CD4-positive, alpha-beta memory T cell (primary cell): ENCODE data around the gene RAG2. TPM values are rescaled to one million over a fixed set of nuclear protein-coding genes. Genes with fewer than 3 reads are reported as not detected.

Source experiments
- CTCF ChIA-PET: fragments of 350-600 bp; sonication (Branson Sonifier 250); formaldehyde crosslinking; loops from one replicate; lab custom pipeline; 2021; ENCODE audit warnings: inconsistent platforms; ENCODE audit not compliant: partially characterized antibody; lab: Charles Lee
- POLR2A ChIA-PET: fragments of 350-600 bp; sonication (Branson Sonifier 250); formaldehyde crosslinking; loops from one replicate; lab custom pipeline; 2021; ENCODE audit not compliant: partially characterized antibody; lab: Charles Lee
- DNase-seq, 5 donors: peaks; one replicate each; pipeline versions ENCODE4 v3.0.0 to v3.0.0-alpha.2; 2020 to 2022; ENCODE audit warnings: mixed read lengths in 1 of 5
- H3K27ac ChIP-seq: one replicate; pipeline ENCODE4 v1.7.0; 2013; ENCODE audit warnings: low read depth, low read length
- H3K27me3 ChIP-seq: 2 replicates; pipeline ENCODE4 v1.7.0; 2013; ENCODE audit warnings: mild to moderate bottlenecking, low read length, moderate library complexity; ENCODE audit not compliant: insufficient read depth
- H3K36me3 ChIP-seq: 2 replicates; pipeline ENCODE4 v1.7.0; 2013; ENCODE audit warnings: mild to moderate bottlenecking, low read length, moderate library complexity; ENCODE audit not compliant: insufficient read depth
- H3K4me1 ChIP-seq: 2 replicates; pipeline ENCODE4 v1.7.0; 2013; ENCODE audit warnings: mild to moderate bottlenecking, low read length, moderate library complexity; ENCODE audit not compliant: insufficient read depth
- H3K4me3 ChIP-seq, 2 donors: one replicate each; pipeline ENCODE4 v1.7.0; 2013; ENCODE audit warnings: low read length in 2 of 2, mild to moderate bottlenecking in 1 of 2
- H3K9me3 ChIP-seq, 2 donors: one replicate each; pipeline ENCODE4 v1.7.0; 2013; ENCODE audit warnings: low read length in 2 of 2, control low read depth in 1 of 2; ENCODE audit not compliant: control insufficient read depth in 1 of 2
- H3K27ac Mint-ChIP-seq, 7 donors: one replicate each; pipeline ENCODE4 v1.8.0; 2020 to 2021; ENCODE audit warnings: mixed read lengths in 7 of 7, mild to moderate bottlenecking in 6 of 7, inconsistent platforms in 3 of 7, moderate library complexity in 3 of 7
- H3K27me3 Mint-ChIP-seq, 2 donors: one replicate each; pipeline ENCODE4 v1.8.0; 2020 to 2021; ENCODE audit warnings: mixed read lengths in 2 of 2
- H3K36me3 Mint-ChIP-seq, 2 donors: one replicate each; pipeline ENCODE4 v1.8.0; 2020 to 2021; ENCODE audit warnings: mixed read lengths in 2 of 2, inconsistent platforms in 1 of 2, mild to moderate bottlenecking in 1 of 2
- H3K4me1 Mint-ChIP-seq, 4 donors: one replicate each; pipeline ENCODE4 v1.8.0; 2020 to 2021; ENCODE audit warnings: mixed read lengths in 4 of 4, mild to moderate bottlenecking in 1 of 4
- H3K4me3 Mint-ChIP-seq, 8 donors: one replicate each; pipeline ENCODE4 v1.8.0; 2020 to 2021; ENCODE audit warnings: mixed read lengths in 8 of 8, mild to moderate bottlenecking in 7 of 8, moderate library complexity in 6 of 8, inconsistent platforms in 3 of 8
- H3K9me3 Mint-ChIP-seq, 8 donors: one replicate each; pipeline ENCODE4 v1.8.0; 2020 to 2021; ENCODE audit warnings: mixed read lengths in 8 of 8, mild to moderate bottlenecking in 5 of 8, inconsistent platforms in 3 of 8, moderate library complexity in 1 of 8
- intact Hi-C: fragments of 100-400 bp; cut with micrococcal nuclease; formaldehyde crosslinking; loops from one replicate; pipeline ENCODE4 v1.15.1; 2023
- polyA plus RNA-seq, 2 donors: library from polyadenylated mRNA; unstranded; fragments of 300-500 nt; fragmentation: Illumina TruSeq; gene quantifications; one replicate each; pipeline ENCODE4 v1.2.3, GENCODE V29; 2021
- total RNA-seq, 2 experiments: library from RNA; stranded (reverse); gene quantifications; one replicate each; pipeline ENCODE4 v1.2.3, GENCODE V29; 2021

The RAG2 gene
- total and polyA plus RNA-seq, 4 experiments from 2014 or later = not detected

DNA sequence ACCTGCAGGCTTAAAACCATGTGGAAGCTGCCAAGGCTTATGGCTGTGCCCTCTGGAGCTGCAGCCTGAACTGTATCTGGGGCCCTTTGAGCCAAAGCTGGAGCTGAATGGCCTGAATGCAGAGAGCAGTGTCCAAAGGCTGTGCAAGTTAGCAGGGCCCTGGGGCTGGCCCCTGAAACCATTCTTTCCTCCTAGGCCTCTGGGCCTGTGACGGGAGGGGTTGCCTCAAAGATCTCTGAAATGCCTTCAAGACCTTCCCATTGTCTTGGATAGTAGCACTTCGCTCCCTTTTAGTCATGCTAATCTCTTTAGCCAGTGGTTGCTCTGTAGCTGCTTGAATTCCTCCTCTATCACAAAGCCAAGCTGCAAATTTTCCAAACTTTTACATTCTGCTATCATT, 16.5 kb downstream of the RAG2 start:
- Histone ChIP-seq H3K27ac (no peak overlapping the region), H3K36me3 (no peaks in the 10 kb centered on the region), H3K4me1 (no peaks in the 10 kb centered on the region), H3K27me3 (no peaks in the 10 kb centered on the region), H3K4me3 (no peak overlapping the region), H3K9me3 (no peaks in the 10 kb centered on the region)
- Mint-ChIP-seq H3K4me3 (no peak overlapping the region), H3K36me3 (peaks cover 0 to 3% of the 10 kb centered on the region in 2 donors), H3K4me1 (no peaks in the 10 kb centered on the region), H3K27me3 (peaks cover 2 to 7% of the 10 kb centered on the region in 2 donors), H3K9me3 (peaks cover 0 to 11% (median 4%) of the 10 kb centered on the region in 8 donors), H3K27ac (no peak overlapping the region)
- POLR2A ChIA-PET = no interaction called here
- intact Hi-C loops = no loop called here
- DNase-seq = no peak
- CTCF ChIA-PET = no interaction called here

DNA sequence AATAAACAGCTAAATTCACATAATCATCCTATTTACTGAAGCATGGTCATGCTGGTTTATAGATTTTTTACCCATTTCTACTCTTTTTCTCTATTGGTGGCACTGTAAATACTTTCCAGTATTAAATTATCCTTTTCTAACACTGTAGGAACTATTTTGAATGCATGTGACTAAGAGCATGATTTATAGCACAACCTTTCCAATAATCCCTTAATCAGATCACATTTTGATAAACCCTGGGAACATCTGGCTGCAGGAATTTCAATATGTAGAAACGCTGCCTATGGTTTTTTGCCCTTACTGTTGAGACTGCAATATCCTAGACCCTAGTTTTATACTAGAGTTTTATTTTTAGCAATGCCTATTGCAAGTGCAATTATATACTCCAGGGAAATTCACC, 19.6 kb downstream of the RAG2 start:
- no peaks in the 10 kb centered on the region for H3K27me3 ChIP-seq
- H3K4me3 ChIP-seq = no peak overlapping the region
- intact Hi-C loops = no loop called here
- CTCF ChIA-PET = no interaction called here
- H3K36me3 ChIP-seq = no peaks in the 10 kb centered on the region
- Mint-ChIP-seq H3K9me3 (peaks cover 0 to 11% (median 4%) of the 10 kb centered on the region in 8 donors), H3K36me3 (peaks cover 0 to 10% of the 10 kb centered on the region in 2 donors), H3K27ac (no peak overlapping the region), H3K27me3 (peaks cover 7 to 9% of the 10 kb centered on the region in 2 donors), H3K4me3 (no peak overlapping the region), H3K4me1 (no peaks in the 10 kb centered on the region)
- no peaks in the 10 kb centered on the region for H3K4me1 ChIP-seq
- no peak overlapping the region for H3K27ac ChIP-seq
- POLR2A ChIA-PET = no interaction called here
- no peaks in the 10 kb centered on the region for H3K9me3 ChIP-seq
- no peak for DNase-seq

DNA sequence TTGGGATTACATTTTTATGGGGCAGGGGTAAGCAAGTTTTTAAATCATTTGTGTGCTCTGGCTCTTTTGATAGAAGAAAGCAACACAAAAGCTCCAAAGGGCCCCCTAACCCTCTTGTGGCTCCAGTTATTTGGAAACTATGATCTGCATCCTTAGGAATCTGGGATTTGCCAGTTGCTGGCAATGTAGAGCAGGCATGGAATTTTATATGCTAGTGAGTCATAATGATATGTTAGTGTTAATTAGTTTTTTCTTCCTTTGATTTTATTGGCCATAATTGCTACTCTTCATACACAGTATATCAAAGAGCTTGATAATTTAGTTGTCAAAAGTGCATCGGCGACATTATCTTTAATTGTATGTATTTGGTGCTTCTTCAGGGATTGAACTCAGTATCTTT, 20.2 kb downstream of the RAG2 start:
- Mint-ChIP-seq H3K36me3 (peaks cover 0 to 10% of the 10 kb centered on the region in 2 donors), H3K4me3 (no peak overlapping the region), H3K27ac (no peak overlapping the region), H3K9me3 (peaks cover 0 to 11% (median 4%) of the 10 kb centered on the region in 8 donors), H3K27me3 (peaks cover 7 to 9% of the 10 kb centered on the region in 2 donors), H3K4me1 (no peaks in the 10 kb centered on the region)
- POLR2A ChIA-PET = no interaction called here
- Histone ChIP-seq H3K36me3 (no peaks in the 10 kb centered on the region), H3K9me3 (no peaks in the 10 kb centered on the region), H3K27me3 (no peaks in the 10 kb centered on the region), H3K4me3 (no peak overlapping the region), H3K4me1 (no peaks in the 10 kb centered on the region), H3K27ac (no peak overlapping the region)
- DNase-seq = no peak
- CTCF ChIA-PET = interaction anchor here (3.2 kb wide), 1 partner anchor 14 kb away, joined by 19 read pairs; no protein-coding TSS in a partner anchor
- intact Hi-C loops = no loop called here

DNA sequence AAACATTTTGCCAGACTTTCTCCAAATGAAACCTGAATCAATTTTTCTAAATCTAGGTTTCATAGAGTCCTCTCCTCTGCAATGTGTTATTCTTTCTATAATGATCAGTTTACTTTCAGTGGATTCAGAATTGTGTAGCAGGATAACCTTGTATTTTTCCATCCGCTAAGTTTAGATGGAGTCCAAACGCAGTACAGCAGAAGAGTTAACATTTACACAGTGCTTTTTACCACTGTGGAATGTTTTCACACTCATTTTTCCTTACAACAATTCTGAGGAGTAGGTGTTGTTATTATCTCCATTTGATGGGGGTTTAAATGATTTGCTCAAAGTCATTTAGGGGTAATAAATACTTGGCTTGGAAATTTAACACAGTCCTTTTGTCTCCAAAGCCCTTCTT, 20.7 kb downstream of the RAG2 start:
- Histone ChIP-seq H3K4me3 (no peak overlapping the region), H3K36me3 (no peaks in the 10 kb centered on the region), H3K27me3 (no peaks in the 10 kb centered on the region), H3K27ac (no peak overlapping the region), H3K9me3 (no peaks in the 10 kb centered on the region), H3K4me1 (no peaks in the 10 kb centered on the region)
- peaks cover 0 to 10% of the 10 kb centered on the region in 2 donors for H3K36me3 Mint-ChIP-seq
- POLR2A ChIA-PET = no interaction called here
- peaks cover 0 to 11% (median 3%) of the 10 kb centered on the region in 8 donors for H3K9me3 Mint-ChIP-seq
- H3K4me3 Mint-ChIP-seq = no peak overlapping the region
- intact Hi-C loops = no loop called here
- H3K4me1 Mint-ChIP-seq = no peaks in the 10 kb centered on the region
- no peak overlapping the region for H3K27ac Mint-ChIP-seq
- CTCF ChIA-PET = interaction anchor here (3.2 kb wide), 1 partner anchor 13 kb away, joined by 19 read pairs; no protein-coding TSS in a partner anchor
- peaks cover 9 to 11% of the 10 kb centered on the region in 2 donors for H3K27me3 Mint-ChIP-seq
- DNase-seq = no peak

DNA sequence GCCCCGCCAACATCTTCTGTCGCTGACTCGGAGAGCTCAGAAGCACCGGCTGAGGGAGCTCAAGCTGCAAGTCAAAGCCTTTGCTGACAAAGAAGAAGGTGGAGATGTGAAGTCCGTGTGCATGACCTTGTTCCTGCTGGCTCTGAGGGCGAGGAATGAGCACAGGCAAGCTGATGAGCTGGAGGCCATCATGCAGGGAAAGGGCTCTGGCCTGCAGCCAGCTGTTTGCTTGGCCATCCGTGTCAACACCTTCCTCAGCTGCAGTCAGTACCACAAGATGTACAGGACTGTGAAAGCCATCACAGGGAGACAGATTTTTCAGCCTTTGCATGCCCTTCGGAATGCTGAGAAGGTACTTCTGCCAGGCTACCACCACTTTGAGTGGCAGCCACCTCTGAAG, 23.6 kb downstream of the RAG2 start:
- no peaks in the 10 kb centered on the region for H3K4me1 Mint-ChIP-seq
- peaks cover 21 to 24% of the 10 kb centered on the region in 2 donors for H3K27me3 Mint-ChIP-seq
- H3K9me3 ChIP-seq = no peaks in the 10 kb centered on the region
- no peaks in the 10 kb centered on the region for H3K9me3 Mint-ChIP-seq
- no peaks in the 10 kb centered on the region for H3K27me3 ChIP-seq
- POLR2A ChIA-PET = no interaction called here
- peaks cover 0 to 10% of the 10 kb centered on the region in 2 donors for H3K36me3 Mint-ChIP-seq
- no peaks in the 10 kb centered on the region for H3K36me3 ChIP-seq
- no peak overlapping the region for H3K27ac ChIP-seq
- H3K4me3 Mint-ChIP-seq = no peak overlapping the region
- no peak overlapping the region for H3K27ac Mint-ChIP-seq
- CTCF ChIA-PET = interaction anchor here (1.8 kb wide), 1 partner anchor 10 kb away, joined by 10 read pairs; no protein-coding TSS in a partner anchor
- no peaks in the 10 kb centered on the region for H3K4me1 ChIP-seq
- H3K4me3 ChIP-seq = no peak overlapping the region
- intact Hi-C loops = no loop called here
- DNase-seq = no peak

DNA sequence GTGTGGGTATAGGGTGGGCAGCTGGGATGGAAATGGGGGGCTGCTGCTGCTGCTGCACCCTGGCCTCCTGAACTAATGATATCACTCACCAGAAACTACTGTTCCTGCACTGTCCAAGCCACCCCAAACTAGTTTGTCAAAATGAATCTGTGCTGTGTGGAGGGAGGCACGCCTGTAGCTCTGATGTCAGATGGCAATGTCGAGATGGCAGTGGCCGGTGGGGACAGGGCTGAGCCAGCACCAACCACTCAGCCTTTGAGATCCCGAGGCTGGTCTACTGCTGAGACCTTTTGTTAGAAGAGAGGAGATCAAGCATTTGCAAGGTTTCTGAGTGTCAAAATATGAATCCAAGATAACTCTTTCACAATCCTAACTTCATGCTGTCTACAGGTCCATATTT, 28.9 kb downstream of the RAG2 start:
- Mint-ChIP-seq H3K36me3 (no peaks in the 10 kb centered on the region), H3K27ac (no peak overlapping the region), H3K4me1 (peaks cover 3 to 7% (median 5%) of the 10 kb centered on the region in 4 donors), H3K9me3 (no peaks in the 10 kb centered on the region), H3K27me3 (peaks cover 38 to 44% of the 10 kb centered on the region in 2 donors), H3K4me3 (no peak overlapping the region)
- ChIA-PET CTCF (interaction anchor here (1.4 kb wide), 1 partner anchor 178 kb away, joined by 4 read pairs; no protein-coding TSS in a partner anchor), POLR2A (no interaction called here)
- Histone ChIP-seq H3K36me3 (no peaks in the 10 kb centered on the region), H3K27me3 (peaks cover 7% of the 10 kb centered on the region), H3K4me3 (no peak overlapping the region), H3K9me3 (no peaks in the 10 kb centered on the region), H3K27ac (no peak overlapping the region), H3K4me1 (no peaks in the 10 kb centered on the region)
- intact Hi-C loops = no loop called here
- DNase-seq = no peak

DNA sequence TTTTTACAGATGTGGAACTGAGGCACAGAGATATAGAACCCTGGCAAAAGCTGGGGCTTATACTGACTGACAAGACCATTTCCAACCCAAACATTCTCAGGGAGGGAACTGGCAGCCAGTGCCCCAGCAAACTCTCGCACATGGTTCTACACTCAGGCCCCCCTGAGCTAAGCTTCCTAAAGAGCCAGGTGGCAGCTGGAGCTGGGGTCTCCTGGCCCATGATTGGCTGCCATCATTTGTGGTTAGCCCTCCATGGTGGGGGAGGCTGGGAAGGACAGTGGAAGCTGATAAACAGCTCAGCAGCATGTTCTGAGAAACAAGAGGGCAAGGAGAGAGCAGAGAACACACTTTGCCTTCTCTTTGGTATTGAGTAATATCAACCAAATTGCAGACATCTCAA, 30.3 kb downstream of the RAG2 start, which contains the start of gene RAG1:
Gene RAG1, plus strand, starts transcription at position 314 of the 400 bp plus-strand sequence. CDS start 5,298 bp downstream, outside the sequence.
- Histone ChIP-seq H3K9me3 (no peaks in the 10 kb centered on the region), H3K4me1 (no peaks in the 10 kb centered on the region), H3K27ac (no peak within 1 kb of the TSS), H3K4me3 (no peak within 1 kb of the TSS), H3K36me3 (no peaks in the 10 kb centered on the region), H3K27me3 (peaks cover 7% of the 10 kb centered on the region)
- no peak within 1 kb of the TSS for H3K27ac Mint-ChIP-seq
- H3K9me3 Mint-ChIP-seq = no peaks in the 10 kb centered on the region
- H3K27me3 Mint-ChIP-seq = peaks cover 33 to 42% of the 10 kb centered on the region in 2 donors
- peaks cover 3 to 8% (median 6%) of the 10 kb centered on the region in 4 donors for H3K4me1 Mint-ChIP-seq
- H3K4me3 Mint-ChIP-seq = no peak within 1 kb of the TSS
- intact Hi-C loops = no loop called here
- no peaks in the 10 kb centered on the region for H3K36me3 Mint-ChIP-seq
- POLR2A ChIA-PET = no interaction called here
- DNase-seq = no peak
- CTCF ChIA-PET = interaction anchor here (5.4 to 9.8 kb wide), 2 partner anchors 106 to 179 kb away, joined by 43 to 259 read pairs; no protein-coding TSS in a partner anchor
